ENCODE results near the gene PCGF2.

PCGF2 gene

GRCh38 chr17:38702916-38703741, 45.0 kb downstream of the PCGF2 start:
- DNase-seq (ENCODE audit: low spot score), result peak; percentile 61

DNA sequence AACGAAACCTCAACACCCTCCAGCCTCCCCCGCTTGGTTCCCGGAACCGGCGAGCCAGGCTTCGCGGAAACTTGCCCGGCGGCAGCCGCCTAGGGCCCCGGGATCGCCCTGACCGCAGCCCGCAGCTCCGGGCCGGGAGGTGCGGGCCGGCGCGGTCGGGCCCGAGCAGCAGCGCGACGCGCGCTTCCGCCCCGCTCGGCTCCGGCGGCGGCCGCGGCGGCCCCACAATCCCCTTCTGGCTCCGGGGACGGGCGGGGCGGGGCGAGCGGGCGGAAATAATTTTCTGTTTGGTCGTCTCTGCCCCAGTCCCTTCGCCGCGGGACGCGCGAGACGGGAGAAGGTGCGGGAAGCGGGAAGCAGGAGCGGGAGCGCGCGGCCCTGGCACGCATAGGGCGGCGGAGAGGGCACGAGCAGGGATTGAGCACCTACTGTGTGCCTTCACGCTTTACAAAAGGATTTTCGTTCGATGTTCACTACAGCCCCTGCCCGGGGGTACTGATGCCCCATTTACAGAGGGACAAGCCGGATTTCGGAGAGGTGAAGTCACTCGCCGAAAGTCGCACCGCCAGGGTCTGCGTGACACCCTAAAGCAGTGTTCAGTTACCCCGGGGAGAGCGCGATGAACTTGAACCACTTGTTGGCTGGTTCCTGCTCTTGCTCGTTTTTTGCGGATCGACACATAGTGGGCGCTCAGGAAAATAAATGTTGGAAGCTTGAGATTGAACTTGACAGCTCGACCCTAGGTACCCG, 45.8 kb downstream of the PCGF2 start:
- DNase-seq (ENCODE audit: low spot score), result peak; percentile 90

GRCh38 chr17:38701504-38702165, 46.5 kb downstream of the PCGF2 start:
- DNase-seq (ENCODE audit: low spot score), result no peak

- no peak for DNase-seq (ENCODE audit: low spot score)
Measured at GRCh38 chr17:38698760-38699159, 49.4 kb downstream of the PCGF2 start.

DNA sequence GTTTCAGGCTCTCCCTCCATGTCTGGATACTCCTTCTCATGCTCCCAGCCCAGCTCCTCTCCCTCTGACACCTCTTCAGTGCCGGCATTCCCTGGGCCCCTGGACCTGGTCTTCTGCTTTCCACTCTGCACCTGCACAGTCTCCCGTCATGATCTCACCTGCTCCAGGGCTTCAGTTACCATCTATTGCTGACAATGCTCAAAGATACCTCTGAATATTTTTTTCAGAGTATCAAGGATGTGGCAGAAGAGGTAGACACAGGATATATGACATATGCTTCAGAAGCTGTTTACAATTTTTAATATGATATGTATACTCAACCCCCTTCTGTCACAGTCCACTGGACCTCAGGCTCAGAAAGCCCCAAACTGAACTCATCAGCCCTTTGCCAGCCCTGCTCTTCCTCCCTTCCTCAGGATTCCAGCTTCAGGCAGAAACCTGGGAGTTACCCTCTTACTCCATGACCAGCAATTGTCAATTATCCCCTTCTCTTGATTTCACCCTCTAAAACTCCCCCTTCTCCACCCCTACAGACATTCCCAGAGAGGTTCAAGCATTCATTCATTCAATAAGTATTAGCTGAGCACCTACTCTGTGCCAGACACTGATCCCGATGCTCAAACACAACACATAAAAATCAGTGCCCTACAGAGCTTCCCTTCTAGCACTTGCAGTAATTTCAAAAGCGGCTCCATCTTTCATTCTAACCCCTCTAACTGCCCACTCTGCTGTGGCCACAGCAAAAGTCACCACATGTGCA, 50.9 kb downstream of the PCGF2 start:
- DNase-seq (ENCODE audit: low spot score), result no peak

DNA sequence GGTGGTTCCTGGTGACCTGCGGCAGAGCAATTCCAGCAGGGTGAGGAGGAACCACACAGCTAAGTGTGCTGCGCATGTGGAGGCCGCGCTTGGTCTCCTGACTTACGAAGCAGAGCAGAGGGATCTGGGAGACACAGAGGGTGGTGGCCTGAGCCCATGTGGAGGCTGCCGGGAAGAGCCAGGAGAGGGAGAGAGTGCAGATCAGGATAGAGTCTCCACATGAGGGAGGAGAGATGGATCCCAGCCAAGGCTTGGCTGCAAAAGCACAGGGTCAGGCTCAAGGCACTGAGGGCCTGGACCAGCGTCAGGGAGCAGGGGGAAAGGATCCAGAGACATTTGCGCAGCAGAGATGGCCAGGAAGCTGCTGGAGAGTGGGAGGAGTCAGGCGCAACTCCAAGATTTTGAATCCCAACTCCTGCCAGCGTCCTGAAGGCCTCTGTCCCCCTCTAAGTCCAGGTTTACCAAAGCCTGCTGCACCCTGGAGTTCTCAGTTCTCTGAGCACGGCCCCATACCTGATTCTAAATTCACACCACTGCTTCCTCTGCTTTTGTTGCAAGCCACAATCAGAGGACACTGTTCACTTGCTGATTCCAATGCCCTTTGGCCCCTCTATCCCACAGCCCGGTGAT, 54.3 kb downstream of the PCGF2 start:
- DNase-seq (ENCODE audit: low spot score), result no peak

DNA sequence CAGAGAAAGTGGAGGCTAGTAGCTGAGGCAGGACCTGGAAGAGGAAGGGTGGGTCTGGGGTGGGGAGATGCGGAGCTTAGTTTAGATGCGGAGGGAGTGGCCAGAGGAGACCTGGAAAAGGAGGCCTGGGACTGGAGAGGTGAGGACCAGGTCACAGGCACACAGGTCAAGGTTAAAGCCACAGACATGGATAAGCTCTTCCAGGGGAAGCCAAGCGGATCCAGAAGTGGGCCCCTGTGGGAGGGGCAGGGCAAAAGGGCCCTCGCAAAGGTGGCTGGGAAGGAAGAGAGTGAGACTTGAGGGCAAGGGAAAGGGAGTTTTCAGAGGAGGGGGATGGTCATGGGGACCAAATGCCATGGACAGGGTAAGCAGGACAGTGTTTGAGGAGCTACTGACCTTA, 57.0 kb downstream of the PCGF2 start:
- DNase-seq (ENCODE audit: low spot score), result no peak

GRCh38 chr17:38690386-38690785, 57.8 kb downstream of the PCGF2 start:
- no peak for DNase-seq (ENCODE audit: low spot score)

GRCh38 chr17:38687286-38687685, 60.9 kb downstream of the PCGF2 start:
- DNase-seq (ENCODE audit: low spot score), result no peak

DNA sequence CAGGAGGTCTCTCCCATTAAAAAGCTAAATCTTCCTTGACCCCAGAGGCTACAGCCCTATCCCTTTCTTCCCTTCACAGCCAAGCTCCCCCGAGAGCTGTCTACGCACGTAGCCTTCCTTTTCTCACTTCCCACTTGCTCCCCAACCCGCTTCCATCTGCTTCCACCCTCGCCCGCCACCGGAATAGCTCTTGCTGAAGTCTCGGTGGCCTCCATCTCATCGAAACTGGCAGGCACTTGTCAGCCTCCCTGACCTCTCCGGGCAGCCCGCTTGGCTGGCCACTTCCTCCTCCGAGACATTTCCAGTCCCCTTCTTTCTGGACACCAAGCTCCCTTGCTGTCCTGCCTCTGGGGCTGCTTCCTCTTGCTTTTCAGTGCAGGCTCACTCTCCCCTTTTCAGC, 62.6 kb downstream of the PCGF2 start:
- DNase-seq (ENCODE audit: low spot score), result no peak
